Smooth muscle cell of trachea (primary cell): ENCODE results near the gene EPYC. TPM values are rescaled to one million over a fixed set of nuclear protein-coding genes. Genes with fewer than 3 reads are reported as not detected.

Experiments
- total RNA-seq: library from RNA; depleted of rRNA; stranded (reverse); fragments of >200 nt; gene quantifications from 2 replicates; pipeline ENCODE4 v1.2.1, GENCODE V29; 2014

EPYC gene
- 0.15 TPM in 1 of 2 replicates, not detected in the other for total RNA-seq

DNA sequence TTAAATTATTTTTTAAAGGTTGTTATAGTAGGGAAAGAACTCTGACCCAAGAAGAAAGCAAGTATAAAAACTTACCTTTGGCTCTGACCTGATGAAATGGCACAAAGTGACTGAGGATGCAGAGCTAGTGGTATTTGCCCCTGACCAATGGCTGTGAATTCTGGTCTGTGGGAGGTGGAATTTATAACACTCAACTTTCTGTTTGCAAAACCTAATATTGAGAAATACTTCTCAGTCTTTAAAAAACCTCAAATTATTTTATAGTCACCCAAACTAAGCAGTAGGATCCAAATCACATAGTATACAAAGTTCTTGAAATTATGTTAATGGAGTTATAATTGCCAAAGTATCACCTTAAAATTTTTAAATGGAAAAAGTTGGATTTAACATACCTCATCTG, at the start of gene EPYC:
TSS of gene EPYC (minus strand) at position 101 of the 400 bp plus-strand sequence. CDS start 2,407 bp downstream, outside the sequence.

GRCh38 chr12:90954921-90955320, 49.9 kb downstream of the EPYC start, which contains the start of gene CCER1:
CCER1 (minus strand) TSS chr12:90955176; CDS start chr12:90954742, 434 bp downstream.

Other genes starting within 250 kb of the EPYC start
- gene CCER1, start 49.8 kb downstream of the EPYC start, total RNA-seq: not detected in 2 replicates
- not detected in 2 replicates for gene KERA, start 53.1 kb upstream of the EPYC start, total RNA-seq
- gene LUM, start 106.5 kb upstream of the EPYC start, total RNA-seq: 202 and 375 TPM in 2 replicates
- 863 and 1,986 TPM in 2 replicates for gene DCN, start 177.8 kb upstream of the EPYC start, total RNA-seq